ENCODE measurements around the gene DIDO1. TPM values are rescaled to one million over a fixed set of nuclear protein-coding genes. Genes with fewer than 3 reads are reported as not detected.

Gene DIDO1
- total and polyA plus RNA-seq, 2 of the 4 experiments (the other 2 are of a cell fraction) = 21.8 to 28.1 TPM

- 80% methylated on average over 3 of the region's 19 CpGs; no CpG with 5 or more reads in 1 of the 2 experiments for WGBS, 2 experiments (ENCODE audit: extremely low coverage in 2 of 2, insufficient read length in 1 of 2)
- Histone ChIP-seq H2AK9ac (replicated peaks; ENCODE audit: low read depth, low read length, poor library complexity) (no peak overlapping the region), H4K5ac (ENCODE audit: low read depth, low read length) (no peak overlapping the region), H3K9me1 (ENCODE audit: insufficient read depth, low read length) (peaks cover 4% of the 10 kb centered on the region; the same call in 1 of the 2 replicates), H3K23ac (ENCODE audit: low read depth, low read length) (no peak overlapping the region), H4K8ac (ENCODE audit: low read depth in 2 of 2, low read length in 2 of 2) (no peak overlapping the region), H3K18ac (ENCODE audit: low read depth, low read length) (no peak overlapping the region), H4K91ac (ENCODE audit: insufficient read depth, low read depth, low read length) (no peak overlapping the region), H2AK5ac (ENCODE audit: low read depth, low read length) (no peak overlapping the region), H2BK20ac (ENCODE audit: low read depth, low read length) (no peak overlapping the region), H3K4me1 (ENCODE audit: control insufficient read depth, insufficient read depth, low read length) (no peaks in the 10 kb centered on the region), H3K36me3 (ENCODE audit: control insufficient read depth, insufficient read depth, low read length) (peaks cover 1% of the 10 kb centered on the region; the same call in 1 of the 2 replicates), H3K4me2 (ENCODE audit: low read depth, low read length) (no peak overlapping the region), H4K20me1 (ENCODE audit: insufficient read depth, low read length) (no peaks in the 10 kb centered on the region), H3K27ac (ENCODE audit: insufficient read depth, low read length) (no peak overlapping the region), H3K4me3 (ENCODE audit: insufficient read depth, low read depth, low read length) (no peak overlapping the region), H3K27me3 (ENCODE audit: control insufficient read depth, insufficient read depth, low read length) (peaks cover 8% of the 10 kb centered on the region; the same call in 1 of the 2 replicates), H2BK15ac (ENCODE audit: low read depth, low read length) (no peak overlapping the region), H3K9ac (ENCODE audit: low read depth, low read length) (no peak overlapping the region), H3K56ac (ENCODE audit: extremely low read depth, insufficient read depth, low read length) (no peak overlapping the region), H2BK5ac (ENCODE audit: low read depth, low read length, poor library complexity, severe bottlenecking) (no peak overlapping the region), H3K9me3 (ENCODE audit: control insufficient read depth, insufficient read depth, low read length) (no peaks in the 10 kb centered on the region), H2BK120ac (ENCODE audit: low read depth, low read length) (no peak overlapping the region), H3K79me1 (ENCODE audit: low read depth in 1 of 2, low read length in 2 of 2) (no peaks in the 10 kb centered on the region), H3K14ac (replicated peaks; ENCODE audit: low read depth, low read length) (no peak overlapping the region), H2AFZ (replicated peaks; ENCODE audit: low read length, poor library complexity) (no peak overlapping the region), H3K4ac (ENCODE audit: low read depth, low read length) (no peak overlapping the region)
- ChIA-PET CTCF (no interaction called here), POLR2A (ENCODE audit: unreplicated experiment) (no interaction called here)
- dilution Hi-C loops (cut with HindIII; ENCODE audit: low sequenced_read_pairs, unreplicated experiment) (no loop called here), in situ Hi-C loops (cut with MboI; ENCODE audit: low sequenced_read_pairs) (no loop called here), intact Hi-C loops (cut with micrococcal nuclease) (no loop called here)
- TF ChIP-seq FOS (IDR thresholded peaks at IDR 0.05; ENCODE audit: low read depth, low read length) = no peak
- TF ChIP-seq BHLHE40 (IDR thresholded peaks at IDR 0.05; ENCODE audit: low read depth, low read length) = no peak
- no peak for TF ChIP-seq USF2 (IDR thresholded peaks at IDR 0.05; ENCODE audit: low read depth, low read length)
- no peak for TF ChIP-seq MAZ (IDR thresholded peaks at IDR 0.05; ENCODE audit: borderline replicate concordance, low read depth, low read length)
- TF ChIP-seq RCOR1 (IDR thresholded peaks at IDR 0.05; ENCODE audit: insufficient replicate concordance, low read length) = no peak
- TF ChIP-seq MAFK (IDR thresholded peaks at IDR 0.05; ENCODE audit: low read depth, low read length) = no peak
- TF ChIP-seq NFE2L2 (IDR thresholded peaks at IDR 0.05; ENCODE audit: low read depth, low read length) = no peak
- no peak for TF ChIP-seq RFX5 (IDR thresholded peaks at IDR 0.05; ENCODE audit: low read depth, low read length)
- TF ChIP-seq SMC3 (IDR thresholded peaks at IDR 0.05; ENCODE audit: low read depth, low read length) = no peak
- TF ChIP-seq CTCF (conservative IDR thresholded peaks at IDR 0.05; ENCODE audit: low read depth, low read length) = no peak
- TF ChIP-seq CHD1 (IDR thresholded peaks at IDR 0.05; ENCODE audit: low read depth, low read length) = no peak
- no peak for TF ChIP-seq POLR2A (IDR thresholded peaks at IDR 0.05; ENCODE audit: low read depth, low read length)
- TF ChIP-seq ELK1 (IDR thresholded peaks at IDR 0.05; ENCODE audit: borderline replicate concordance, low read depth, low read length) = no peak
- TF ChIP-seq RAD21 (IDR thresholded peaks at IDR 0.05; ENCODE audit: low read length) = no peak
- no peak for TF ChIP-seq CEBPB (IDR thresholded peaks at IDR 0.05; ENCODE audit: low read depth, low read length)
- DNase-seq = no peak
- BruUV-seq (replicated peaks) = no TSS peak
- no peak for ATAC-seq (ENCODE audit: low read depth)
Observed at GRCh38 chr20:62961310-62961783, 35.0 kb upstream of the DIDO1 start.

Measured in IMR-90 (cell line).